ENCODE measurements around the gene RNASEH2A. TPM values are rescaled to one million over a fixed set of nuclear protein-coding genes. Genes with fewer than 3 reads are reported as not detected.

RNASEH2A gene
- total and polyA plus RNA-seq, 2 of the 13 experiments (the other 11 are each of a cell fraction or from before 2014, with no cell fraction given): 25.1 to 35.8 TPM

GRCh38 chr19:12825254-12826131 is 19.1 kb downstream of the RNASEH2A start (continued):
- TF ChIP-seq KIAA2018 (CRISPR knock-in tag; IDR thresholded peaks at IDR 0.05; ENCODE audit: borderline replicate concordance): no peak
- no peak for TF ChIP-seq SETDB1 (CRISPR knock-in tag; IDR thresholded peaks at IDR 0.05; ENCODE audit: borderline replicate concordance)
- 0 out of 2 replicates have a peak, but pooled peaks have one; percentile 41 for TF ChIP-seq MED1 (CRISPR knock-in tag; IDR thresholded peaks at IDR 0.05)
- TF ChIP-seq NRL (CRISPR knock-in tag; IDR thresholded peaks at IDR 0.05; ENCODE audit: borderline replicate concordance): peak; percentile 57; the same call in 1 of the 2 replicates
- TF ChIP-seq HCFC1 (IDR thresholded peaks at IDR 0.05; ENCODE audit: low read depth, low read length): no peak
- TF ChIP-seq MAX (IDR thresholded peaks at IDR 0.05): peak; percentile 89
- TF ChIP-seq IKZF5 (CRISPR knock-in tag; IDR thresholded peaks at IDR 0.05): peak; percentile 46; the same call in 1 of the 2 replicates
- TF ChIP-seq ZFP91 (CRISPR knock-in tag; IDR thresholded peaks at IDR 0.05; ENCODE audit: borderline replicate concordance): 0 out of 2 replicates have a peak, but pooled peaks have one; percentile 48
- TF ChIP-seq IRF1 (CRISPR knock-in tag; IDR thresholded peaks at IDR 0.05; ENCODE audit: low read depth): no peak
- no peak for TF ChIP-seq ZEB1 (IDR thresholded peaks at IDR 0.05; ENCODE audit: insufficient replicate concordance, low read depth)
- TF ChIP-seq MIER2 (CRISPR knock-in tag; IDR thresholded peaks at IDR 0.05): 0 out of 2 replicates have a peak, but pooled peaks have one; percentile 20
- TF ChIP-seq SMAD9 (CRISPR knock-in tag; IDR thresholded peaks at IDR 0.05): no peak
- no peak for TF ChIP-seq ZNF678 (CRISPR knock-in tag; IDR thresholded peaks at IDR 0.05)
- 0 out of 2 replicates have a peak, but pooled peaks have one; percentile 56 for TF ChIP-seq CBFB (CRISPR knock-in tag; IDR thresholded peaks at IDR 0.05)
- no peak for TF ChIP-seq ISX (CRISPR knock-in tag; conservative IDR thresholded peaks at IDR 0.05)
